GM21737 (cell line): ENCODE data around the gene LTO1.
"Not testable (repeated sequence)": the region's sequence is repeated elsewhere in the genome, so short reads cannot be mapped to it uniquely, and the experiment has no call there.

ENCODE experiments used
- ATAC-seq: cut with Tn5 transposase; IDR thresholded peaks from one replicate; pipeline ENCODE4 v1.9.1; 2021; ENCODE audit warnings: mild to moderate bottlenecking, moderate library complexity; ENCODE audit not compliant: unreplicated experiment

The LTO1 gene

DNA sequence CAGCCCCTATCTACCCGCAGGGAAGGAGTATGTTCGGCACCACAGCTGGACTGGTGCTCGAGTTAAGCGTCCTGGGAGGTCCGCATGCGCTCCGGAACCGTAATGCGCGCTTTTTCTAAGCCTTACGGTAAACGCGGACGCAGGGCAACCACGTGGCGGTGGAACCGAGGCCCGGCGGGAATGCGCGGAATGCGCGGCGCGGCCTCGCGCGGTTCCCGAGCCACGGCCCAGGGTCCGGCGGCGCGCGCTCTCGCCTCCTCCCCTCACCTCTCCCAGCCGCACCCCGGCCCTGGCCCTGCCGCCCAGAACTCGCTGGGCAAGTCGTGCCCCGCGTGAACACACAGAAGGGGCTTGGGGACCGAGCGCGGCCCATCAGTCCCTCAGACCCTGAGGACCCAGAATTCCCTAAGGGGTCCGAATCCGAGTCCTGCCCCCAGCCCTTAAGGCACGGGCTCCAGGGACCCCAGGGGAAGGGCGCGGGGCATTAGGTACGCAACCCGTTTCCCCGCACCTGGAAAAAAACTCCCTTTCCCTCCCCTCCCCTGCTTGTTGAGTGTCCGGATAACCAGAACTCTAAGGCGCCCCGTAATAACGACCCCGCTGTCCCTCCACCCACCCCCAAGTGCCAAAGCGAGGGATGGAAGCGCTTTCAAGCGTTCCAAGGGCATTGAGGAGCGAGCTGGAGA lies 38.5 kb downstream of the LTO1 start:
- ATAC-seq: no peak

GRCh38 chr11:69635804-69636511 lies 39.2 kb downstream of the LTO1 start:
- ATAC-seq: no peak

DNA sequence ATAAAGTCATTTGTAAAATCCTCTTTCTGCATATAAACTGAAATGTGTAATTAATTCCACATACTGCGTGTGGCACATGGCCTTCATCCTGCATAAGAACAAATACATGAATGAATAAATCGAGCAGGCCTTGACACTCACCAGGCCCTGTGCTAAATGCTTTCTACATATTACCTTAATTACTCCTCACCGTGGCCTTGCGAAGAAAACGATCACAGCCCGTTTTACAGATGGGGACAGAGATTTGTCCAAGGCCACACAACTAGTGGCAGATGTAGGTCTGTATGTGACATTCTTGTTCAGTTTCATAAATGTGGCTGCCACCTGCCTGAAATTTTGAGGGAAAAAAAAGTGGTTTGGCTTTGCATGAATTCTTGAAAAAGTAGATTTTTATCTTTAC lies 40.0 kb downstream of the LTO1 start:
- ATAC-seq: no peak

- ATAC-seq: no peak
Observed at GRCh38 chr11:69634590-69634989, 40.6 kb downstream of the LTO1 start.

GRCh38 chr11:69634069-69634468 lies 41.1 kb downstream of the LTO1 start:
- no peak for ATAC-seq

DNA sequence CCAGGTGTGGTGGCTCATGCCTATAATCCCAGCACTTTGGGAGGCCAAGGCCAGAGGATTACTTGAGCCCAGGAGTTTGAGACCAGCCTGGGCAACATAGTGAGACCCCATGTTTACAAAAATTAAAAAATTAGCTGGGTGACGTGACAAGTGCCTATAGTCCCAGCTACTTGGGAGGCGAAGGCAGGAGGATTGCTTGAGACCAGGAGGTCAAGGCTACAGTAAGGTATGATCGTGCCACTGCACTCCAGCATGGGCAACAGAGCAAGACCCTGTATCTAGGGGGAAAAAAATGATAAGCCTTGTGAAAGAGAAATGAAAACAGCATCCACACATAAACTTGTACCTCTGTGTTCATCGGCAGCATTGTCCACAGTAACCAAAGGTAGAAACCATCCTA lies 42.3 kb downstream of the LTO1 start:
- no peak for ATAC-seq

- ATAC-seq: no peak
Observed at GRCh38 chr11:69630424-69630823, 44.7 kb downstream of the LTO1 start.

DNA sequence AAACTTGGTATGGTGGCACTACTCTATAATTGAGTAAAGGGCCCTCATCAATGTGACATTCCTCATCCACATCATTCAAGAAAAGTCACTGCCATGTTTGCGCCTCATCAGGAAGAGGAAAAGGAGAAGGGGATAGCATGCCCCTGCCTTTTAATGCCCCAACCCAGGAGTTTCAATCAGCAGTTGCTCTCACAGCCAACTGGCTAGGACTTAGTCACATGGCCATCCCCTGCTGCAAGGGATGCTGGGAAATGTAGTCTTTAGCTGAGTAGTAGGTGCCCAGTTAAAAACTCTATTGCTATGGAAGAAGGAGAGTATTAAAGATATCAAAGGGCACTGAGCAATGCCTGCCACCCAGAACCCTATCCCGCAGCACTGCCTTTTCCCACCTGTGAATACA lies 45.1 kb downstream of the LTO1 start:
- ATAC-seq: no peak

GRCh38 chr11:69627551-69627950 lies 47.6 kb downstream of the LTO1 start:
- ATAC-seq: no peak

DNA sequence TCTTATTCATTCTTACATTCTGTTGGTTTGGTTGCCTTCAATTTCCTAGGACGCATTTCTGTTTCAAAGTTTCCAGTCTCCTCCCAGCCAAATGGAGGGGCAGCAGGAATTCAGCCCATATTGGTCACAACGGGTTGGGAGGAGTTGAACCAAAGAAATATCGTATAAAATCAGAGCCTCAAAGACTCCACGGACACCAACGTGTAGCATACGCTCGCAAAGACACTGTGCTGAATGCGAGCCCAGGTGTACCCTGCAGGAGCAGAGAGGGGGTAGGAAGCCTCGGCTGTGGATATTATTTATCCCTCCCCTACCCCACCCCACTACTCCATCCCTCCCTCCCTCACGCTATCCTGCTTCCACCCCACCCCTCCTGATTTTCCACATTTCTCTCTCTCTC lies 49.7 kb downstream of the LTO1 start:
- ATAC-seq: no peak

DNA sequence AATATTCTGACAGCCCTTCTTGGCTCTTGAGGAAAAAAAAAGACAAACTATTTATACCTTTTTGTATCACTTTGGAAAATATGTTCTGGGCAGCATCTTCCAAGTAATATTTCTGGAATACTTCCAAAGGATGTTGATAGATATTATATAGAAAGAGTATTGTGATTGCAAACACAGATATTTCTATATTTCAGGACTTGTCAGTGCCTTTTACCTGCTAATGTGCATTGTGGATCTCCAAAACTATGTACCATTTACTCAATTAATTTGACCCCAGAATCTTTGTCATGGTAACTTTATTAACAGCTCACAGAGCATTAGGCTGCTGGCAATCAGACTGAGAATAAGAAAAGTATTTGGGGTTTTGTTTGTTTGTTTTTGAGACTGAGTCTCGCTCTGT lies 50.9 kb downstream of the LTO1 start:
- no peak for ATAC-seq

DNA sequence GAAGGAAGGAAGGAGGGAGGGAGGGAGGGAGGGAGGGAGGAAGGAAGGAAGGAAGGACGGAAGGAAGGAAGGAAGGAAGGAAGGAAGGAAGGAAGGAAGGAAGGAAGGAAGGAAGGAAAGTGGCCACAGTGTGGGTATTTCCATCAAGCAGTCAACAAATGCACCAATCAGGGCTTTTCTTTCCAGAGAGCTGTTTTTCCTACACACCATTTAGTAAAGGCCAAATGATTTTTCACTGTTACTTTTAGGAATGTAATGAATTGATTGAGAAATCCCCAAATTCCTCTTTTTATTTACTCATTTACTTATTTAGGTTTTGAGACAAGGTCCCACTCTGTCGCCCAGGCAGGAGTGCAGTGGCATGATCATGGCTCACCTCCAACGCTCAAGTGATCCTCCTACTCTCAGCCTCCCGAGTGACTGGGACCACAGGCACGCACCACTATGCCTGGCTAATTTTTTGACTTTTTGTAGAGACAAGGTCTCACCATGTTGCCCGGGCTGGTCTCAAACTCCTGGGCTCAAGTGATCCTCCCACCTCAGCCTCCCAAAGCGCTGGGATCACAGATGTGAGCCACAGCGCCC lies 53.0 kb downstream of the LTO1 start:
- ATAC-seq: not testable (repeated sequence)

GRCh38 chr11:69620683-69621290 lies 54.4 kb downstream of the LTO1 start:
- no peak for ATAC-seq

DNA sequence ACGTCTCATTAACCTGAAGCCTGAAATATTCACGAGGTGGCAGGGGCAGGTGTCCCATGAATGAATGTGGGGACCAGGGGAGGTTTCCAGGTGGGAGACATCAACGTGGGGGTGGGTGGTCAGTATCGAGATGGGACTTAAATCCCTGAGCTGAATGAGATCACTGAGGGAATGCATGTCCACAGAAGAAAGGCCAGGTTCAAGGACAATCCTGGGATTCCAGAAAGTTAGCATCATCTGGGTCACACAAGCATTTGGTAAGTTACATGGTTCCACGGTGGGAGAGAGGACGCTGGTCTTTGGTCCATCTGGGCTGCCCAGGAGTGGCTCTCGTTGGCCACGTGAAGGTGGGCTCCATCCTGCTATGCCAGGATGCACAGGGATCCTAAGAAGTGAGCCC lies 56.9 kb downstream of the LTO1 start:
- no peak for ATAC-seq

- no peak for ATAC-seq
Observed at GRCh38 chr11:69617682-69618081, 57.5 kb downstream of the LTO1 start.

DNA sequence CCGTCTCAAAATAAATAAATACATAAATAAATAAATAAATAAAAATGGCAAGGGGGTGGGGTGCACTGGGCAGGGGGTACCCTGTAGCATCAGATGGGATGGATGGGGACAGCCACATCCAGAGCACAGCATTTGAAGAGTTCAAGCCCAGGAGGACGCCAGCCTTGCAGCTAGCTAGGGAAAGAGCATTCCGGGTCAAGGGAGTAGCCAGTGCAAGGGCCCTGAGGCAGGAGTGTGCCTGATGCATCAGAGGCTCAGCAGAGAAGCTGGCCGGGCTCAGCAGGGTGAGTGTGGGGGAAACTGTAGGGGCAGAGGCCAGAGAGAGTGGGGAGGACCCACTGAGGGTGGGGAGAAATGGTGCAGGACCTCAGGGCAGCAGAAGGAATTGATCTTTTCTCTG lies 57.9 kb downstream of the LTO1 start:
- no peak for ATAC-seq
